ENCODE results near the gene CWC27.
"Not testable (repeated sequence)": the region's sequence is repeated elsewhere in the genome, so short reads cannot be mapped to it uniquely, and the experiment has no call there.

Gene CWC27

GRCh38 chr5:64839936-64840335, 71.2 kb downstream of the CWC27 start:
- DNase-seq (ENCODE audit: low read depth in 2 of 2), result no peak

GRCh38 chr5:64840958-64841357, 72.2 kb downstream of the CWC27 start:
- DNase-seq (ENCODE audit: low read depth in 2 of 2), result no peak

GRCh38 chr5:64853777-64854176, 85.0 kb downstream of the CWC27 start:
- no peak for DNase-seq (ENCODE audit: low read depth in 2 of 2)

- no peak for DNase-seq (ENCODE audit: low read depth in 2 of 2)
Measured at GRCh38 chr5:64854855-64855254, 86.1 kb downstream of the CWC27 start.

- DNase-seq (ENCODE audit: low read depth in 2 of 2), result no peak
Measured at GRCh38 chr5:64859881-64860280, 91.2 kb downstream of the CWC27 start.

GRCh38 chr5:64861281-64861680, 92.6 kb downstream of the CWC27 start:
- no peak for DNase-seq (ENCODE audit: low read depth in 2 of 2)

- no peak for DNase-seq (ENCODE audit: low read depth in 2 of 2)
Measured at GRCh38 chr5:64864171-64864570, 95.4 kb downstream of the CWC27 start.

GRCh38 chr5:64865662-64866061, 96.9 kb downstream of the CWC27 start:
- no peak for DNase-seq (ENCODE audit: low read depth in 2 of 2)

- DNase-seq (ENCODE audit: low read depth in 2 of 2), result no peak
Measured at GRCh38 chr5:64869419-64869818, 100.7 kb downstream of the CWC27 start.

GRCh38 chr5:64872044-64872443, 103.3 kb downstream of the CWC27 start:
- no peak for DNase-seq (ENCODE audit: low read depth in 2 of 2)

GRCh38 chr5:64873441-64873840, 104.7 kb downstream of the CWC27 start:
- DNase-seq (ENCODE audit: low read depth in 2 of 2), result no peak

GRCh38 chr5:64874753-64875152, 106.0 kb downstream of the CWC27 start:
- DNase-seq (ENCODE audit: low read depth in 2 of 2), result no peak

GRCh38 chr5:64876203-64876602, 107.5 kb downstream of the CWC27 start:
- DNase-seq (ENCODE audit: low read depth in 2 of 2), result no peak

- DNase-seq (ENCODE audit: low read depth in 2 of 2), result no peak
Measured at GRCh38 chr5:64880821-64881220, 112.1 kb downstream of the CWC27 start.

- DNase-seq (ENCODE audit: low read depth in 2 of 2), result no peak
Measured at GRCh38 chr5:64883912-64884311, 115.2 kb downstream of the CWC27 start.

GRCh38 chr5:64884541-64884940, 115.8 kb downstream of the CWC27 start:
- no peak for DNase-seq (ENCODE audit: low read depth in 2 of 2)

- DNase-seq (ENCODE audit: low read depth in 2 of 2), result no peak
Measured at GRCh38 chr5:64887910-64888309, 119.2 kb downstream of the CWC27 start.

- DNase-seq (ENCODE audit: low read depth in 2 of 2), result no peak
Measured at GRCh38 chr5:64895748-64896147, 127.0 kb downstream of the CWC27 start.

- no peak for DNase-seq (ENCODE audit: low read depth in 2 of 2)
Measured at GRCh38 chr5:64899838-64900237, 131.1 kb downstream of the CWC27 start.

- DNase-seq (ENCODE audit: low read depth in 2 of 2), result no peak
Measured at GRCh38 chr5:64900618-64901017, 131.9 kb downstream of the CWC27 start.

GRCh38 chr5:64907399-64907798, 138.7 kb downstream of the CWC27 start:
- DNase-seq (ENCODE audit: low read depth in 2 of 2), result not testable (repeated sequence)

- DNase-seq (ENCODE audit: low read depth in 2 of 2), result no peak
Measured at GRCh38 chr5:64914396-64914795, 145.7 kb downstream of the CWC27 start.

GRCh38 chr5:64918083-64918482, 149.4 kb downstream of the CWC27 start:
- DNase-seq (ENCODE audit: low read depth in 2 of 2), result no peak

- DNase-seq (ENCODE audit: low read depth in 2 of 2), result no peak
Measured at GRCh38 chr5:64921386-64921785, 152.7 kb downstream of the CWC27 start.

Measured in stimulated activated CD8-positive, alpha-beta memory T cell treated with anti-CD3 and anti-CD28 coated beads, Interleukin-2, amount 100 ng/mL, for 1 hour (primary cell).